Colon (tissue), 2 donors: ENCODE data around the gene SCGB1D2.

Source experiments
- FAIRE-seq: peaks from 2 replicates; lab custom pipeline; 2012; peaks lifted over from hg19 to GRCh38; lab: Jason Lieb, UNC
- donor health status: control.
- donor health status: control.

Gene SCGB1D2

DNA sequence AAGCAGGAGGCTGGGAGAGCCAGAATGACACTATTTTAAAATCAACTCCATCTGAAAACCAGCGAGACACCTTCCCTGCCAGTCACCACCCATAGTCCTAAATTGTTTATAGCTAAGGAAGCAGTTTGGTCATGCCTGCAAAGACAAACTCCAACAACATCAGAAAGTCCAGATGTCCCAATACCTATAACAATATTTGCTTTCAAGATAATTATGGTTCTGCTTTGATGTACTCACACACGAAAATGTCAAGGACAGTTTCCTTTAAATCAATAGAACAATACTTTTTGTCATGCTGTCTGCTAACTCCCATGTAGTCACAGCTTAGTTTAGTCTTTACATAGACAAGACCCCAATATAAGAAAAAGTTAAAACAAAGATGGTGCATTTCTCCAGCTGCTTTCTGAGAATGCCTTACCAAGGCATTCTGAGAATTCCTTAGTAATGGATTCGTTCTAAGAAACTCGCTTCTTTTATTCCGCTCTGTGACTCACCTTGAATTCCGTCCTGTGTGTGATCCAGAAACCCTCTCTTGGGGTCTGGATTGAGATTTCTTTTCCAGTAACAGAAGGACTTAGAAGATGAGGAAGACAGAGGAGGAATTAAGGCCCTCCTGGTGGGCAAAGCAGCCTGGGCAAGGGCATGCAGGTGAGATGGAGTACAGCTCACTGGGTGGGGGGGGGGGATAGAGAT, 18.4 kb downstream of the SCGB1D2 start:
- no peak for FAIRE-seq

DNA sequence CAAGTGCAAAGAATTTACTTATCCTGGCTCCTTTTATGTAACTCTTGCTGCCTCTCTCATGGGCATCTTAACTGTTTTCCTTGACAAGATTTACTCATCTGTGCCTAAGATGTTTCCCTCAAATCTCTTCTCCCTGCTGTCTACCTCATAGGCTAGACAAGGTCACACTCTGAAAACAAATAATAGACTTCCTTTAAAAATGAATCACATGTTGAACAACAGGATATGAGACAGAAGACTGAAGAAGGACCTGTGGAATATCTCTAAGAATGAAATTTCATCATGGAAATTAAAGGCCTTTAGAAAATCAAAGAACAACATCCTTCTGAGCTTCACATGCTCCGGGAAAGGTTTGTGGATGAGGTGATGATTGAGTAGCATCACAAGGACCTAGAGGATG, 22.0 kb downstream of the SCGB1D2 start:
- no peak for FAIRE-seq

- FAIRE-seq = no peak
Observed at GRCh38 chr11:62266558-62266957, 24.5 kb downstream of the SCGB1D2 start.

GRCh38 chr11:62267050-62267449, 25.0 kb downstream of the SCGB1D2 start:
- no peak for FAIRE-seq

GRCh38 chr11:62267576-62267975, 25.5 kb downstream of the SCGB1D2 start:
- FAIRE-seq = no peak

- no peak for FAIRE-seq
Observed at GRCh38 chr11:62269654-62270278, 27.7 kb downstream of the SCGB1D2 start, which contains the start of gene SCGB2A2. SCGB2A2 (plus strand) TSS chr11:62270158; CDS start chr11:62270217, 59 bp downstream.

- FAIRE-seq = no peak
Observed at GRCh38 chr11:62273284-62273683, 31.2 kb downstream of the SCGB1D2 start.

GRCh38 chr11:62273789-62274275, 31.8 kb downstream of the SCGB1D2 start:
- no peak for FAIRE-seq

DNA sequence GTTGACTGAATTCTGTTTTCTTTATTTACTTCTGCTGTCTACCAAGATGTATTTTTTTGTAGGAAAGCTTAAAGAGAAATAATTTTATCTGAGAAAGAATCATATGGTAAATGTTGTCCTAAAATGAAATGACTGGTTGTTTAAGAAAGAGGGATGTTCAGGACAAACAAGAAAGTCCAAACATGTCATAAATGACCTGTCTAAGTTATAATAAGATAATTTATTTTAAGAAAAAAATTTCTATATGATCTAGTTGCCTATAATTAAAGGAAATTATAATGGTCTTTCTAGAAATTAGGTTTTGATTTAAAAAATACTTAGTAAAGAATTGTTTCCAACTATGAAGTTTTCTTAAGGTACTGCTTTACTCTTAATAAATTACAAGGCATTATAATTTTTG, 38.4 kb downstream of the SCGB1D2 start:
- peak; percentile 21 for FAIRE-seq
